ENCODE measurements around the gene RPL31.

Gene RPL31

GRCh38 chr2:101001691-101002561 is at the start of gene RPL31:
RPL31 (plus strand) TSS chr2:101002289; CDS start chr2:101002702, 413 bp downstream.
- in situ Hi-C loops (cut with HindIII; ENCODE audit: low sequenced_read_pairs): no loop called here

- in situ Hi-C loops (cut with HindIII; ENCODE audit: low sequenced_read_pairs): no loop called here
Observed at GRCh38 chr2:100952512-100952911, 49.6 kb upstream of the RPL31 start.

GRCh38 chr2:100953406-100954043 is 48.6 kb upstream of the RPL31 start:
- in situ Hi-C loops (cut with HindIII; ENCODE audit: low sequenced_read_pairs): no loop called here

GRCh38 chr2:100954044-100954420 is 48.1 kb upstream of the RPL31 start:
- in situ Hi-C loops (cut with HindIII; ENCODE audit: low sequenced_read_pairs): no loop called here

- in situ Hi-C loops (cut with HindIII; ENCODE audit: low sequenced_read_pairs): no loop called here
Observed at GRCh38 chr2:100955226-100955625, 46.9 kb upstream of the RPL31 start.

- in situ Hi-C loops (cut with HindIII; ENCODE audit: low sequenced_read_pairs): no loop called here
Observed at GRCh38 chr2:100956081-100956480, 46.0 kb upstream of the RPL31 start.

GRCh38 chr2:100957996-100958653 is 44.0 kb upstream of the RPL31 start:
- in situ Hi-C loops (cut with HindIII; ENCODE audit: low sequenced_read_pairs): no loop called here

GRCh38 chr2:100959225-100959880 is 42.7 kb upstream of the RPL31 start:
- in situ Hi-C loops (cut with HindIII; ENCODE audit: low sequenced_read_pairs): no loop called here

- in situ Hi-C loops (cut with HindIII; ENCODE audit: low sequenced_read_pairs): no loop called here
Observed at GRCh38 chr2:100960688-100961087, 41.4 kb upstream of the RPL31 start.

GRCh38 chr2:100962366-100963025 is 39.6 kb upstream of the RPL31 start:
- in situ Hi-C loops (cut with HindIII; ENCODE audit: low sequenced_read_pairs): no loop called here

GRCh38 chr2:100963026-100963375 is 39.1 kb upstream of the RPL31 start:
- in situ Hi-C loops (cut with HindIII; ENCODE audit: low sequenced_read_pairs): no loop called here

- in situ Hi-C loops (cut with HindIII; ENCODE audit: low sequenced_read_pairs): no loop called here
Observed at GRCh38 chr2:100964222-100964621, 37.9 kb upstream of the RPL31 start.

- in situ Hi-C loops (cut with HindIII; ENCODE audit: low sequenced_read_pairs): loop anchor here (5.0 kb wide), 1 partner anchor 72 kb away; no protein-coding TSS in a partner anchor
Observed at GRCh38 chr2:100964681-100965169, 37.4 kb upstream of the RPL31 start.

GRCh38 chr2:100965596-100965995 is 36.5 kb upstream of the RPL31 start:
- in situ Hi-C loops (cut with HindIII; ENCODE audit: low sequenced_read_pairs): loop anchor here (5.0 kb wide), 1 partner anchor 73 kb away; no protein-coding TSS in a partner anchor

- in situ Hi-C loops (cut with HindIII; ENCODE audit: low sequenced_read_pairs): loop anchor here (5.0 kb wide), 1 partner anchor 75 kb away; no protein-coding TSS in a partner anchor
Observed at GRCh38 chr2:100967716-100968115, 34.4 kb upstream of the RPL31 start.

GRCh38 chr2:100968146-100969145 is 33.6 kb upstream of the RPL31 start:
- in situ Hi-C loops (cut with HindIII; ENCODE audit: low sequenced_read_pairs): loop anchor here (5.0 kb wide), 1 partner anchor 76 kb away; no protein-coding TSS in a partner anchor

- in situ Hi-C loops (cut with HindIII; ENCODE audit: low sequenced_read_pairs): loop anchor here (5.0 kb wide), 1 partner anchor 78 kb away; no protein-coding TSS in a partner anchor
Observed at GRCh38 chr2:100969998-100970397, 32.1 kb upstream of the RPL31 start.

GRCh38 chr2:100971221-100971620 is 30.9 kb upstream of the RPL31 start:
- in situ Hi-C loops (cut with HindIII; ENCODE audit: low sequenced_read_pairs): no loop called here

- in situ Hi-C loops (cut with HindIII; ENCODE audit: low sequenced_read_pairs): no loop called here
Observed at GRCh38 chr2:100972452-100972851, 29.6 kb upstream of the RPL31 start.

Measured in endothelial cell of hepatic sinusoid (primary cell).